Measurements from ENCODE around the gene GRM1.

The GRM1 gene

DNA sequence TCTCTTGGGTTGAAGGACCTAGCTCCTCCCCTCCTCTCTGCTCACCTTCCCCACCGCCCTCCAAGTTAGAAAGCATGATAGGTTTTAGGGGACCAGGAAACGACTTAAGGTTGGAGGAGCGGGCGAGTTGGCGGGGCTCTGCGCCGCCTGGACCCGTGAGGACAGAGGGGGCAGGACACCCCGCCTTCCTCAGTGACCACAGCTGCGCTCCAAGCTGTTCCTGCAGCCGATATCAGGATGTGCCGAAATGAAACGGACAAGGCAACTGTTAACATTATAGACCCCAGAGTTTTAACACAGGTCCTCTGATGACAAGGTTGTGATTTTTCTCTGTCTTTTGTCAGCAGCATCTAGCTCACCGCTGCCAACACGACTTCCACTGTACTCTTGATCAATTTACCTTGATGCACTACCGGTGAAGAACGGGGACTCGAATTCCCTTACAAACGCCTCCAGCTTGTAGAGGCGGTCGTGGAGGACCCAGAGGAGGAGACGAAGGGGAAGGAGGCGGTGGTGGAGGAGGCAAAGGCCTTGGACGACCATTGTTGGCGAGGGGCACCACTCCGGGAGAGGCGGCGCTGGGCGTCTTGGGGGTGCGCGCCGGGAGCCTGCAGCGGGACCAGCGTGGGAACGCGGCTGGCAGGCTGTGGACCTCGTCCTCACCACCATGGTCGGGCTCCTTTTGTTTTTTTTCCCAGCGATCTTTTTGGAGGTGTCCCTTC, at the start of gene GRM1:
Gene GRM1, plus strand, starts transcription at position 212 of the 722 bp plus-strand sequence. Its CDS starts 456 bp downstream, at position 668.
- FAIRE-seq = no peak

DNA sequence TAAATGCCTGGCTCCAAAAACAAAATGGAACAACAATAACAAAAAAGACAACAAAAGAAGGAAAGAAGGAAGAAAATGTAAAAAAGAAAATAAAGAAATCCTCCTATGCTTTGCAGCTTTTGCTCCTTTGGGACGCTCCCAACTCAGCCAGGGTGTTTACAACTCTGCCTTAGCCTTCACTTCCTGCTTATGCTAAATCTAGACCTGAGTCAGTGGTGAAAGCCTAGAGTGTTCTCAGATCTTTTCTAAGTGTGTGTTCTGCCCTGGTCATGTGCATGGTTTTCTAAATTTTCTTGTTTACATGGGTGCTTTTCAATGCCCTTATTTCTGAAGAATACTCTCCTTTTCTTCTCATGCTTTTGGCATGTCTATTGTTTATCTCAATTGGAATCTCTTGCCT, 19.5 kb upstream of the GRM1 start:
- FAIRE-seq = no peak

DNA sequence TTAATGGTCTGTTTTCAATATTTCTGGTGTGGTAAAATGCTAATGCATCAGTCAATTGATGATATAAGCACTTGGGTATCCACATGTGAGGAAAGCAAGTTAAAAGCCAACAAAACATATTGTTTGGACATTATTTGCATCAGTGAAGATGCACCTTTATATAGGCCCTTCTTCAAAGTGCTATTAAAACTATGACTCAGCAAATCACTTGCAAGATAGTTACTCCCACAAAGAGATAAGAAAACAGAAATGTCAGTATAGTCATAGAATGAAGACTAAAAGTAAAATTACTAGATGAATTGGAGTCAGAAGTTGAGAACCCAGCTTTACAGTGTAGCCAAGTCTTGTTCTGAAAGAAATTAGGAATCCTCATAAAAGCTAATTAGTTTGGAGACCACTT, 14.6 kb upstream of the GRM1 start:
- no peak for FAIRE-seq

DNA sequence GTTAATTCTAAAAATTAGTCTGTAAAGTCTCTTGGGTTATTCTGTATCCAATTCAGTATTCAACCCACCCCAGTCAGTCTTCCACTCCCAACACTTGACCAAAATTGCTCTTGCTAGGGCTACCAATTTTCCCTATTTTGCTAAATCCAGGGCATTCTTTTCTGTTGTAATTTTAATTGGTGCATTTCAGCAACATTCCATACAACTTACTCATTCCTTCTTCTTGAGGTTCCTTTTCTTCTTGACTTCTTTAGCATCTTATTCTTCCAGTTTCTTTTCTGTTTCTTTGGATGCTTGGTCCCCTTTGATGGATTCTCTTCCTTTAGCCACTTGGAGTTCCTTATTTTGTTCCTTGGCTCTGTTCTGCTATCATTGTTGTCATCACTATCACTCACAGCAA, 11.2 kb upstream of the GRM1 start:
- FAIRE-seq = no peak

DNA sequence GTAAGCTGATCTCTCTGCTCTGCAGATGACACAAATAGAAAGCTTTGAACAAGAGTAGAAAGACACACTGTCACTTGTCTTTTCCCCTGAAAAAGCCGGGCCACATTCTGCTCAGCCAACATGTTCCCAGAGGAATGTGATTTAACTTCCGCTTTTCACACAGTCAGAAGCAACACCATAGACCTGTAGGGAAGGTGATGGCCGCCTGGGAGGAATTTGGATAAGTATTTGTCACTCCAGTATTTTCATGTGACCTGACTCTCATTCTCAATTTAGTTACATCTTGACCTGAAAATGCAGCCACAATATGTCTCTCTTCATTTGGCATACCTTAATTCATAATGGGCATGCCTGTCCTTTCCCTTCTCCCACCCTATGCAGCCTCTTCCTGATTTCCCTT, 2.0 kb upstream of the GRM1 start:
- FAIRE-seq = no peak

DNA sequence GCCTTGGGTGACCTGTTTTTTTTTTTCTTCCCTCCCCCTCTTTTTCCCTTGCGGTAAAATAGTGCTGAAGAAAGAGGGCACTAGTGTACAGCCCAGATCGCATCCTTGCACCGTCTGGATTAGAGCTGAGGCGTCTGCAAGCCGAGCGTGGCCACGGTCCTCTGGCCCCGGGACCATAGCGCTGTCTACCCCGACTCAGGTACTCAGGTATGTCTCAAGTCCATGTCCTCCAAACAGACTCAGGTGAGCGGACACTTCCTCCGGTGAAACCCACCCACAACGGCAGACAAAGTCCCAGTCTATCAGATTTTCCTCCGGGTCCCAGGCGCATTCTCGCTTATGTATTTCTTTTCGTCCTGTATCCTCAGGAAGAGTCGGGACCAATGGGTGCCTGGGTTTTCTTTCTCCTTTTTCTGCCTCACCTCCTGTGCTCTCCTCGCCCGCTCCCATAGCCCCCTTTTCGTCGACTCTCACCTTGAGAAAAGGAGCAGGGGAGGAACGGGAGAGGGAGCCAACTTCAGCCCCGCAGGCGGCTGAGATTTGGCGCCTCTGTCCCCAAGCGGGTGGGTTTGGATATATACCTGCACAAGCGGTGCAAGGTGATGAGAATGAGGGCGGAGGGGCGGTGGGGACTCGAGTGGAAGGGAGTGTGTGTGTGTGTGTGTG, 1.1 kb upstream of the GRM1 start:
- no peak for FAIRE-seq

DNA sequence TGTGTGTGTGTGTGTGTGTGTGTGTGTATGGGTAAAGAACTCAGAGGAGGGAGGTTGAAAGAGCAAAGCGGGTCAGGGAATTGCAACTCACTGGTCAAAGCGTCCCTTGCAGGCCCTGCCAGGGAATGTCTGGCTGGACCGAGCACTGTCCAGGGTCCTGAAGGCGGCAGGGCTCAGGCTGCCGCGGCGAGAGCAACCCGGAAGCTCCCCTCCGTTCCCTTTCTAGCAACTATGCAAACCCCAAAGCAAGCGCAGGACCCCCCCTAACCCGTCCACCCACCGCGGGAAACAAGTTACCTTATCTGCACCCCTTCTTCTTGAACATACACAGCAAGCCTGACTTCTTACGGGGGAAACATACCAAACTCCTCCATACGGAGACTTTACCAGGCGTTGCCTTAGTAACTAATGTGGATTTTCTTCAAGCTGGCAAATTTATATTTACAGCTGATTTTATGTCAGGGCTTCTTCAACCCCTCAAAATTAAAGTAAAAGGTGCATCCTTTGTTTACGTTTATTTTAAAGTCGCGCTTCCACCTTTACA, 538 bp upstream of the GRM1 start:
- no peak for FAIRE-seq

DNA sequence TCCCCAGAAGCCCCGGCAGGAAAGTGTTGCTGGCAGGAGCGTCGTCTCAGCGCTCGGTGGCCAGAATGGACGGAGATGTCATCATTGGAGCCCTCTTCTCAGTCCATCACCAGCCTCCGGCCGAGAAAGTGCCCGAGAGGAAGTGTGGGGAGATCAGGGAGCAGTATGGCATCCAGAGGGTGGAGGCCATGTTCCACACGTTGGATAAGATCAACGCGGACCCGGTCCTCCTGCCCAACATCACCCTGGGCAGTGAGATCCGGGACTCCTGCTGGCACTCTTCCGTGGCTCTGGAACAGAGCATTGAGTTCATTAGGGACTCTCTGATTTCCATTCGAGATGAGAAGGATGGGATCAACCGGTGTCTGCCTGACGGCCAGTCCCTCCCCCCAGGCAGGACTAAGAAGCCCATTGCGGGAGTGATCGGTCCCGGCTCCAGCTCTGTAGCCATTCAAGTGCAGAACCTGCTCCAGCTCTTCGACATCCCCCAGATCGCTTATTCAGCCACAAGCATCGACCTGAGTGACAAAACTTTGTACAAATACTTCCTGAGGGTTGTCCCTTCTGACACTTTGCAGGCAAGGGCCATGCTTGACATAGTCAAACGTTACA, 817 bp downstream of the GRM1 start:
- no peak for FAIRE-seq

DNA sequence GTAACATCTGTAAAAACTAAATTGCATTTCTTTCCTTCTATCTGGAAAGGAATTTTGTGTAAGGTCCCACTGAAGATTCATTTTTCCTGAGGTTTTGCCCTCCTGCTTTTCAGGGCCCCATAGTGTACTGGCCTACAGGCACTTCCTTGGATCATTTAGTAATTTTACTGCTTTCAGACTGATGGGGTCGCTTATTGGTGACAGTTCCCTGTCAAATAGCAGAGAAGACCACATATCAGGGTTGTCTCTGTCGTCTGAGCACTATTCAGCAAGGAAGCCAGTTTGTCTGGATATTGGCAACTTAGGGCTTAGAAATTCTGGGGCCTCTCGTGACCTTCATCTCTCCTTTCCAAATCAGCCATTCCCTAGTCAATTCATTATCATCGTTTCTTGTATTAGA, 3.5 kb downstream of the GRM1 start:
- FAIRE-seq = no peak

DNA sequence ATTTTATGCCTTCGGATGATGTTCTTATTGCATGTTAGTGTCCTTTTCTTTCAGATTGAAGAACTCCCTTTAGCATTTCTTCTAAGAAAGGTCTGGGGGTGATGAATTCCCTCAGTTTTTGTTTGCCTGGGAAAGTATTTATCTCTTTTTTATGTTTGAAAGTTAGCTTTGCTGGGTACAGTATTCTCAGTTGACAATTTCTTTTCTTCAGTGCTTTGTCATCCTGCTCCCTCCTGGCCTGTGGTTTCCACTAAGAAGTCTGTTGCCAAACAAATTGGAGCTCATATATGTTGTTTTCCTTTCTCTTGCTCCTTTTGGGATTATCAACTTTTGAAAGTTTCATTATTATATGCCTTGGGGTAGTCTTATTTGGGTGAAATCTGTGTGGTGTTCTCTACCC, 11.5 kb downstream of the GRM1 start:
- FAIRE-seq = no peak

DNA sequence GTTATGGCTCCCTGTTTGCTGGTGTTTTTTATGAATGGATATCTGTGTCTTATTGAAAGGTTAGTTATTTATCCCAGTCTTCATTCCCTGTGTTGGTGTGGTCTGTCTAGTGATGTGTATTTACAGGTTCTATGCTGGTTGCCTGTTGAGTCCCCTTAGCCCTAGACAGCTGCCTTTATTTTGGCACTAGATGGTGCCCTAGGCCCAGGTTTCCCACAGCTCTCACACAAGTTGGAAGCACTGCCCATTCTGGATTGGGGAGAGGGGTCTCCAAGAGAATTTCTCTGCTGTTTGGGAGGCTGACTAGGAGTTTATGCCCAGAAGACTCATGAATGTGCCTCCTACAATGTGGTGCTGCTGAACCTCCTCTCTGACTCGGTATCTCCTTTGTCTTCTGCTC, 12.4 kb downstream of the GRM1 start:
- FAIRE-seq = no peak

DNA sequence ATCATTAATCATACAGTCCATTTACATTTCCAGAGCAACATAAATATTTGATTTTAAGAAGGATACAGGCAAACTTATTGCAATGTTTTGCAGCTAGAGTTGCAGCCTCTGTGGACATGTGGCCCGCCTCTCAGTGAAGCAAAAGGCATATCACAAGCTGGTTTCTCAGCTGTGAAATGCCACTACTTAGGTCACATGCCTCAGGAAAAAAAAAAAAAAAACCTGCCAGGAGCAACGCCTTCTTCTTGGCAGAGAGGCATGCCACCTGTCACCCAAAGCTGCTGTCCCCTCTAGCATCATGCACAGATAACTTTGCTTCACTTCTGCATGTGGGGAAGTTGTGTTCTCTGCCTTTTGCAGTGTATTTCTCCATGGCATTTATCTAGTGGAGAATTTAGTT, 18.5 kb downstream of the GRM1 start:
- FAIRE-seq = no peak

DNA sequence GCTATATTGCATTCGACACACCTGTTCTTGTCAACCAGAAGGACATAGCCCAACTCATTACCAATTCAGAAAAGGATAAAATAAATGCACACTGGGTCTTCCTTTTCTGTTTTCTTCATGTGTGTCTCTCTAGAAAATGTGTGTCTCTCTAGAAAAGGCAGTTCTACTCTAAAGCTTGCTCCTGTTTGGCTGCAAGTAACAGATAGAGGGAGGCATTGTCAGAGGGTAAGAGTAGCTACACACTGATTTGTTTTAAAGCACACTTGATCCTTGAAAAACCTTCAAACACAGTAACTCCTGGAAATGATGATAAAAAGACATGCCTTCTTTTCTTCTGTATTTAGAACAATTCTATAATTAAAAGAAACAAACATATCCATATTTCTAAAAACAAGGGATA, 21.3 kb downstream of the GRM1 start:
- no peak for FAIRE-seq

DNA sequence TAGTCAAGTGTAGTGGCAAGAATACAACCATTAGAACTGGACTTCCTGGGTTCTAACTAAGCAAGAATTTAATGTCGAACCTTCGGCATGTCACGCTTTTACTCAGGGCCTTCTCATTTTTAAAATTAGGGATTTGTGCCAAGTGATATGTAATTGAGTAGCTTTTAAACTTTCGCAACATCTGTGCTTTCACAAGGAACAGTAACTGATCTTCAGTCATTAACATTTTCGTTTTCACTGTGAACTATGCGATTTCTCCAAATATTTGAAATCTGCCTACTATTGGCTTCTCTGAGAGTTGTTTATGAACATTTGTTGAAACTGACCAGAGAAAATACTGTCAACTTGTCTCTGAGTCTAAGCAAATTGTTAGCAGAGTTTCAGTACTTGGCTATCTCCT, 27.6 kb downstream of the GRM1 start:
- FAIRE-seq = no peak

DNA sequence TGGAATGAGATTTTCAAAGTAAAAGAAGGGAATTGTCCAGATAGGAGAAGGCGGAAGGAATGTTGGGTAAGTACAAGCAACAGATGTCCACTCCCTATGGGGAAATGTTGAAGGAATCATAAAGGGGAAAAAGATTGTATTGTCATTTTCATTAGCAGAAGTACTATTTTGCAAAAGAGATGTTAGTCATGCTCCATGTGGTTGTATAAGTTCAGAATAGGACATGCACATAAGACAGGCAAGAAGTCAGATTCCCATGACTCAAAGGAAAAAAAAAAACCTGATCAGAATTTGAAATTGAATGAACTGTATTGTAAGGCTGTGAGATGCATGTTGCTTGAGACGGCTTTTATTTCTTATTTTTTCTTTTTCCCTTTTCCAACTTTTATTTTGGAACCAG, 36.8 kb downstream of the GRM1 start:
- no peak for FAIRE-seq

DNA sequence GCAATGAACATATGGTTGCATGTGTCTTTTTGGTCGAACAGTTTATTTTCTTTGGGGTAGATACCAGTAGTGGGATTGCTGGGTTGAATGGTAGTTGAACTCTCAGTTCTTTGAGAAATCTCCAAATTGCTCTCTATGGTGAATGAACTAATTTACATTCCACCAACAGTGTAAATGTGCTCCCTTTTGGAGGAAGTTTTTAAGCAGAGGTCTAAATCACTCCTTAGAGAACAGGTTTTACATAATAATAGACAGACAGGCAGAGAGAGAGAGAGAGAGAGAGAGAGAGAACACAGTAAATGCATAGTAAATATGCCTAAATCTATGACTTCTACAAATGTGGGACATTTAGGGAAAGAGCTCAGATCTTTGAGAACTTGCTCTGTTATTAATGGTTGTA, 37.6 kb downstream of the GRM1 start:
- no peak for FAIRE-seq

DNA sequence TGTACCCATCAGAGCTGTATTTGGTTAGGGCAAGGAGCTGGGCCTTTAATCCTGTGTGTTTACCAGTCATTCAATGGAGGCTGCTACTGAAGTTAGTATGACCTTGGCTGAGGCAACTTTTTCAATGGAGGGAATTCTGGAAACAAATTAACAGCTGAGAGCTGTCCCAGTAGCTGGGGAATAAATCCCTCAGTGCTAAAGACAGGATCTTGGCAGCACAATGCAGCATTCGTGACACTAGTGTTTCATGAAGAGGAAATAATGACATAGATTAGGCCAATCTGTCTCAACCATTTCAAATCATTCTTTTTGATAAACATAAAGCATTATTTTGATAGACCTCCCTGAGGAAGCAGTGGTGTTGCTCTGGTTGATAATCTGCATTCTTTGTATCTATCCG, 42.9 kb downstream of the GRM1 start:
- no peak for FAIRE-seq

DNA sequence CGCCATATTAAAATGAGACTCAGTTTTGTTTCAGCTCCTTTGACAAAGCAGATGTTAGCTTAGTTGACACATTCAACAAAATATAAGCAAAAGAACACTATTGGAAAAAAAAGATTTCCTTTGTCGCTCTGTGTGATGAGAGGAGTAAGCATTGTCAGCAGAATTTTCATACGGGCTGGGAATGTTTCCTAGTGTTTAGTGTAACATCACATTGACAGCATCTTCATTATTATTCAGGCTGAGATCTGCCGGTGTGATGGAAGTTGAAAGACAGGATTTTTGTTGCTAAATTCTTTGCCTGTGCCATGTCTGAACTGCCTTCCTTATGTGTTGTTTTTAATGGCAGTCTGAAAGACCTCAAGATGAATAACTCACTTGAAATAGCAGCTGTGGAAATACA, 49.1 kb downstream of the GRM1 start:
- FAIRE-seq = no peak

DNA sequence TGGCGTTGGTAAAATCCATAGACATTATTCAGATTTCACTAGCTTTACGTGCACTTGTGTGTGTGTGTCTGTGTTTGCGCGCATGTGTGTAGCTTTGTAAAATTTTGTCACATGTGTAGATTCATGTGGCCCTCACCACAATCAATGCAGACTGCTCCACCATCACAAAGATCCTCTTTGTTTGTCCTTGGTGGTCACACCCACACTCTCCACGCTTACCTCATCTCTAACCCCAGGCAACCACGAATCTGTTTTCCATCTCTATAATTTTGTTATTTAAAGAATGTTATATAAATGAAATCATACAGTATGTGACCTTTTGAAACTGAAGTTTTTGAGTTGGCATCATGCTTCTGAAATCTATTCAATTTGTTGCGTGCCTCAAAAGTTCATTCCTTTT, 58.5 kb downstream of the GRM1 start:
- FAIRE-seq = no peak

DNA sequence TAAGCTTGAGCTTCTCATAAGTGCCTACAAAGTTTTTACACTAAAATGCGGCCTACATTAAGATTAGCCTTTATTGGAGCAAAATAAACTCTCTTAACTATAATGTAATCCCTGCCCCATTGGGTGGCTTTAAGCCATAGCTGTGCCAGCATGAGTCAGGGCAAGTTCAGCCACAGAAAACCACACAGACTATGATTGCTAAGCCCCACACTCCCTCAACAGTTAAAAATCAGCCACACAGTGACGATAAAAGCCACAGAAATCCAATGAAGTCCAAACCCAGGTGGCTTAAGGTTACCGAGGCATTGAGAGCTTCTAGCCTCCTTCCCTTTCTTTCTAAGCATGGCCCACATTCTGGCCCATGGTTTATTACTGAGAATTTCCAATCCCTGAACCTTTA, 61.6 kb downstream of the GRM1 start:
- FAIRE-seq = no peak

DNA sequence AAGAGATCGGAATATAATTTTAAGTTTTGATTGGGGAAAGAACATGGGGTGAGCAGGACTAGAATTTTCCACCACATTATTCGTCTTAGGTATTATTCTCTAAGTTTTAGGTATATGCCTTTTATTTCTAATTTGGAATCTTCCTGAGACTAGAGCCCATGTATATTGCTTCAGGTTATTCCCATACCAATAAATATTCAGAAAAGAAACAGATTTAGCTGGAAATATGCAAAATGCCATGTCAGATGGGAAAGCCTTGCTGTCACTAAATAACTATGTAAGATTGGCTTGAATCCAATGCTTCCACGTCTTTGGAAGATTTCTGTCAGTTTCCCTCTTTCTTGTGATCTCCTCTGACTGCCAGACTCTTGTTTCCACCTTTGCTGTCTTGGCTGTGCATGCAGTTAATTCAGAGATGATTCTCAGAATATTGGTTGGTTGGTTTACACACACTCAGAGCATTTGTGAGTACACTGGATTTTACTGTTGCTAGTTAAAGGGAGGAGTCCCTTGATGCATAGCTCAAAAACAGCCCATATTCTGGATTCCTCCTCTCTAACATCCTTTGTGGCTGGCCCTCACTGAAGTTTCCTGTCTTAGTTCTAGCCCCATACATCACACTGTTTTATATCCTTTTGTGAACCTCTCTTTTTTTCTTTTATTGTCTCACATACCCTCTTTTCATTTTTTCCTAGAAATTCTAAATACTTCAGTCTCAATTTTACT, 64.3 kb downstream of the GRM1 start:
- no peak for FAIRE-seq

DNA sequence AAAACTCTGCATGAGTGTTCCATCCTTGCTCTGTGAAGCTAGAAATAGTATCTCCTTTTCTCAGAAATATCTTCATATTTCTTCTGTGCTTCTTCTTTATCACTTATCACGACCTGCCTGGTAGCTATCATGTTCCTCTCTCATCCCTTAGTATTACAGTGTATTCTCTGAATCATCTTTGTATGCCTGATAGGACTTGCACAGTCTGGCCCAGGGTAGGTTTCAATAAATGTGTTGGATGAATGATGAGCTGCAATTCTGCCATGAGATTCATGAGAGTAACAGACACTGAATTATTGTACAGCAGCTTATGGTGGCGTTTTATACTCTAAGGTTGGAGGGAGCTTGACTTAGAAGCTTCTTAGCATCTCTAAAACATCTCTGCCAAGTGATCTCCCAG, 66.6 kb downstream of the GRM1 start:
- no peak for FAIRE-seq

DNA sequence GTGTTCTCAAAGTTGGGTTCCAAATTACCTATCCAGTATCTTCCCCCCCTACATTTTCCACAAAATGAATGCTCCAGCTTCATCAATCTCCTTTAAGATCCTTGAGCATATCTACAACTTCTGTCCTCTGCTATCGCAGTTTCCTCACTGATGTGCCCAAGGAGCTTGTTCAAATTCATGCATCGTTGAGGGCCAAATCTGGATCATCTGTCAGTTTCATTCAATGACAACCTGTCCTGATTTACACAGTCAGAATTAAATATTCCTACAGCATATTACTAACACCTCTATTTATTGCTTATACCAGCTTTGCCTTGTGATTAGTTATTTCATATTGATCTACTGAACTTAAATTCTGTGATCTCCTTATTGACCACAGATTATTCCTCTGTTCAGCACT, 68.7 kb downstream of the GRM1 start:
- no peak for FAIRE-seq

DNA sequence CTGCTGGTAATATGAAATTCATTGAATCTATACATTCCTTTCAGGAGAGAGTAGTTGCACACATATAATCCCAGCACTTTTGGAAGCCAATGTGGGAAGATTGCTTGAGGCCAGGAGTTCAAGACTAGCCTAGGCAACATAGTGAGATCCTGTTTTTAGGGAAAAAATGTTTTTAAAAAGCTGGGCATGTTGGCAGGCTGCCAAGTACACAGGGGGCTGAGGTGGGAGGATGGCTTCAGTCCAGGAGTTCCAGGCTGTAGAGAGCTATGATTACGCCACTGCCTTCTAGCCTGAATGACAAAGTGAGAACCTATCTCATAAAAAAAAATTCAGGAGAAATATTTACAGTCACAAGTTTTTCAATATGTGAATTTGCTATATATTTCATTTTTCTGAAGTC, 71.9 kb downstream of the GRM1 start:
- no peak for FAIRE-seq

All from TTC549 (cell line).